Ishikawa (cell line): ENCODE data around the gene SLC5A10.

Source experiments
- CEBPB ChIP-seq: IDR thresholded peaks from 2 replicates; pipeline ENCODE4 v1.6.1; 2012
- CREB1 ChIP-seq: IDR thresholded peaks from 2 replicates; pipeline ENCODE4 v1.6.1; 2012; ENCODE audit warnings: low read depth
- EGR1 ChIP-seq: IDR thresholded peaks from 2 replicates; pipeline ENCODE4 v1.6.1; 2012
- EP300 ChIP-seq: IDR thresholded peaks from 2 replicates; pipeline ENCODE4 v1.6.1; 2012; ENCODE audit warnings: borderline replicate concordance
- FOXM1 ChIP-seq: IDR thresholded peaks from 2 replicates; pipeline ENCODE4 v1.6.1; 2012; ENCODE audit warnings: low read depth, borderline replicate concordance
- MAX ChIP-seq: IDR thresholded peaks from 2 replicates; pipeline ENCODE4 v1.6.1; 2012
- NFIC ChIP-seq: IDR thresholded peaks from 2 replicates; pipeline ENCODE4 v1.6.1; 2012
- RAD21 ChIP-seq: IDR thresholded peaks from 2 replicates; pipeline ENCODE4 v1.6.1; 2012; ENCODE audit warnings: low read depth
- REST ChIP-seq: IDR thresholded peaks from 2 replicates; pipeline ENCODE4 v1.6.1; 2012; ENCODE audit warnings: low read depth, mild to moderate bottlenecking
- TAF1 ChIP-seq: IDR thresholded peaks from 2 replicates; pipeline ENCODE4 v1.6.1; 2012; ENCODE audit warnings: low read depth, mild to moderate bottlenecking
- TCF12 ChIP-seq: IDR thresholded peaks from 2 replicates; pipeline ENCODE4 v1.6.1; 2012; ENCODE audit warnings: low read depth
- TEAD4 ChIP-seq: IDR thresholded peaks from 2 replicates; pipeline ENCODE4 v1.6.1; 2012
- USF1 ChIP-seq: IDR thresholded peaks from 2 replicates; pipeline ENCODE4 v1.6.1; 2012
- YY1 ChIP-seq: IDR thresholded peaks from 2 replicates; pipeline ENCODE4 v1.6.1; 2012; ENCODE audit warnings: low read depth
- ZBTB7A ChIP-seq: IDR thresholded peaks from 2 replicates; pipeline ENCODE4 v1.6.1; 2012; ENCODE audit warnings: low read depth

SLC5A10 gene

GRCh38 chr17:18999911-19000310 is 47.9 kb downstream of the SLC5A10 start:
- TF ChIP-seq FOXM1 (no peak), USF1 (no peak), CREB1 (no peak), RAD21 (no peak), MAX (no peak), TAF1 (no peak), EP300 (no peak), TCF12 (no peak), ZBTB7A (no peak), EGR1 (no peak), YY1 (no peak), TEAD4 (no peak), CEBPB (no peak), REST (no peak)

DNA sequence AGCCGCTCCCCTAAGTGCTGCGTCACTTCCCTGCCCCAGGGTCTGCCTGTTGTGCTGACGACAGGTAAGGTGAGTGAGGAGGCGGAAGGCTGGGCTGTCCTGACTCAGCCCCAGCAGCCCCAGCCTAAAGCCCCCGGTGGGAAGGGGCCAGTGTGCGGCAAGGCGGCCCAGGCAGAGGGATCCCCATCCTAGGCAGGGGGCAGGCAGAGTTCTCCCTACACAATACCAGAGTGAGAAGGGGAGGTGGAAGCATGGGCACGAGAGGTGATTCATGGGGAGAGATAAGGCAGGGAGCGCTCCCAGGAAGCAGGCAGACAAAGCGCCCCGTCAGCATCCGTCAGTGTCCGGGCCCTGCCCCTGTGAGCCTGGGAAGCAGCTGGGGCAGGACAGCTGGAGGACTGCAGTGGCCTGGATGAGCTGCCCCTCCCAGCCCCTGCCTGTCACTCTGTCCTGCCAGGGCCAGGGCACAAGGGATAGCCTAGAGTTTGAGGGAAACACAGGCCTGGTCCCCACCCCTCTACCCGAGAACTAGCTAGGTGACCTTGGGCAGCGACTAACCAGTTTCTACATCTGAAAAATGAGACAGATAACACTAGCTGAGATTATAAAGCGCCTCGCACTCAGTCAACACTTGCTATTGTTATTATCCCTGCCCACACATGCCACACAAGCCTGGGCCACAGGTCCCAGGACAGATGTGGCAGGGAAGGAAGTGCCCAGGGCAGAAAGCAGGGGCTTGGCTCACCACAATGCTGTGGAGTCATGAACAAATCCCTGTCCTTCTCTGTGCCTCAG is 48.8 kb downstream of the SLC5A10 start:
- TF ChIP-seq MAX (no peak), RAD21 (no peak), CREB1 (no peak), TAF1 (no peak), CEBPB (no peak), TEAD4 (no peak), NFIC (no peak), ZBTB7A (no peak), YY1 (no peak), EP300 (no peak), REST (no peak), EGR1 (no peak), FOXM1 (no peak), TCF12 (no peak), USF1 (no peak)

DNA sequence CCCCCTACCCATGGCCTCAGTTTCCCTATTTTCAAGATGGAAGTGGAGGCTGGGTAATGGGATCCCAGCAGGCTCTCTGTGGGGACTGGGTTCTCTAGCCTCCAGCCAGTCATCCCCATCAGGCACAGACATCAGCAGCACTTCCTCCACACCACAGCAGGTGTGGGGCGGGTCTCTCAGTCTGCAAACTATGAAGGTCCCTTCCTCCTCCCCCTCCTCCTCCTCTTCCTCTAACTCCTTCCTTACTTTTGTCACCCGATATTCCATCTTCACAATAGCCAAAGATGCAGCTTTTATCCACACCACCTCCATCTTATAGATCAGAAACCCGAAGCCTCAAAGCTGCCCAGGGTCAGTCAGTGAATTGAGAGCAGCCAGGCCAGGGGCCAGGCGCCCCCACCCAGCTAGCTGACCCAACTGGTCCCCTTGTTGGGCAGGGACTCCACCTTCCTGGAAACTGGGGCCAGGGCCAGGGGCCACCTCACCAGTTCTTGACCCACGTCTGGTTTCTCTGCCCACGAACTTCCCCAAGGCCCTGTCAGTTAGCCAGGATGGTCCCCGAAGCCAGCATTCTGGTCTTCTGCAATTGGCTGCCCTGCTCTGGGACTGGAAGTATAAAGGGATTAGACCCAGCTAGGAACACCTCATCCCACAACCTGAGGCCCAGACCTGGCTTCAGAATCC is 50.1 kb downstream of the SLC5A10 start:
- no peak for TF ChIP-seq TCF12

DNA sequence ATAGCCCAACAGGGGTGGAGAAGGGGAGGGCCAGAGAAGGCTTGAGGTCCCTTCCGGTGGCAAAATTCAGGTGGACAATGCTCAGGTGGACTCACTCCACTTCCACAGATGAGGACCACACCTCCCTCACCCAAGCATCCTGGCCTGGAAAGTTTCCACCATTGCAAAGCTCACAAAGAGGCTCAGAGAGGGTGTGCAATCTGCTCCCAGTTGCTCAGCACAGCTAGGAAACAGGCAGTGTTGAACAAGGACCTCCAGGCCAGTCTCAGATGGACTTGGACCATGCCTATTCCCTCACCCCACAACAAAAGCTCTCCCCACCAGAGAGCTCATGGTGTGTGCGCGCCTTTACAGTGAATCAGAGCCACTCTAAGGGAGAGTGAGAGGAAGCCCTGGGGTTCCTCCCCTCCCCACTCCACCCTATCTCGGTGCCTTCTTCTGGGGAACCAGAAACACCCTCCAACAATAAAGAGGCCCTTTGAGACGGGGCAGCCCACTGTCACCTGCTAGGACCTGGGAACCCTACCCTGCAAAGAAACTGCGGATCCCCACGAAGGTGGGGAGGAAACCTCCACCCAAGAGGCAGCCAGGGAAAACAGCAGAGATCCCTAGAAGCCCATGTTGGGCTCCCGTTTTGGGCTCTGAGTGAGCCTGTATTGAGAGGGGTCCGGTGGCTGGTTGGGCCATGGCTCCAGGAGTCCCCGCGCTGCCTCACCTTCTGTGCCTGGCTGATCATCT is 51.0 kb downstream of the SLC5A10 start:
- TF ChIP-seq ZBTB7A (no peak), CREB1 (no peak), TEAD4 (no peak), TAF1 (no peak), NFIC (no peak), EGR1 (no peak), YY1 (no peak), MAX (no peak), FOXM1 (no peak), TCF12 (no peak), USF1 (no peak), CEBPB (no peak), RAD21 (no peak), REST (no peak), EP300 (no peak)
